Pulmonary artery endothelial cell (primary cell): ENCODE measurements around the gene CSN3. TPM values are rescaled to one million over a fixed set of nuclear protein-coding genes. Genes with fewer than 3 reads are reported as not detected.

ENCODE experiments used
- DNase-seq: peaks from one replicate; pipeline ENCODE4 v3.0.0-alpha.2; 2011; ENCODE audit warnings: low read depth, low spot score
- total RNA-seq: library from RNA; depleted of rRNA; stranded (reverse); fragments of >200 nt; gene quantifications from 2 replicates; pipeline ENCODE4 v1.2.3, GENCODE V29; 2014

The CSN3 gene
- total RNA-seq, 1 donor from 2014 or later: not detected

GRCh38 chr4:70291341-70291740 lies 48.9 kb downstream of the CSN3 start:
- DNase-seq: no peak

GRCh38 chr4:70297576-70297975 lies 55.2 kb downstream of the CSN3 start:
- no peak for DNase-seq

GRCh38 chr4:70298051-70298450 lies 55.7 kb downstream of the CSN3 start:
- DNase-seq: no peak

- DNase-seq: no peak
Observed at GRCh38 chr4:70299643-70300042, 57.2 kb downstream of the CSN3 start.

- no peak for DNase-seq
Observed at GRCh38 chr4:70300215-70300614, 57.8 kb downstream of the CSN3 start.

Other genes with a start within 250 kb of the CSN3 start
- not detected in 2 replicates for gene STATH, start 246.6 kb upstream of the CSN3 start, total RNA-seq
- gene HTN3, start 214.1 kb upstream of the CSN3 start, total RNA-seq: not detected in 2 replicates
- not detected in 2 replicates for gene HTN1, start 192.2 kb upstream of the CSN3 start, total RNA-seq
- gene PRR27, start 88.4 kb upstream of the CSN3 start, total RNA-seq: not detected in 2 replicates
- not detected in 2 replicates for gene ODAM, start 46.9 kb upstream of the CSN3 start, total RNA-seq
- not detected in 2 replicates for gene FDCSP, start 16.5 kb upstream of the CSN3 start, total RNA-seq
- gene CABS1, start 92.4 kb downstream of the CSN3 start, total RNA-seq: not detected in 2 replicates
- gene SMR3A, start 118.2 kb downstream of the CSN3 start, total RNA-seq: not detected in 2 replicates
- not detected in 2 replicates for gene SMR3B, start 140.5 kb downstream of the CSN3 start, total RNA-seq
- gene OPRPN, start 155.3 kb downstream of the CSN3 start, total RNA-seq: not detected in 2 replicates
- not detected in 2 replicates for gene MUC7, start 229.6 kb downstream of the CSN3 start, total RNA-seq